PC-9 (cell line): ENCODE results near the gene ITPRIP.

Experiments
- EZH2 ChIP-seq: fragments of 200-600 bp; sonication (generic); IDR thresholded peaks from 2 replicates; pipeline ENCODE4 v1.8.0; 2017; ENCODE audit warnings: antibody characterized with exemption, low read depth
- TF ChIP-seq, protein P1 (sequence below): fragments of 200-600 bp; sonication (generic); conservative IDR thresholded peaks from 2 replicates; pipeline ENCODE4 v1.6.1; 2017; ENCODE audit warnings: mixed run types, antibody characterized with exemption, mild to moderate bottlenecking, moderate library complexity

GRCh38 chr10:104262055-104262454 is 76.2 kb downstream of the ITPRIP start:
- TF ChIP-seq, protein P1, sequence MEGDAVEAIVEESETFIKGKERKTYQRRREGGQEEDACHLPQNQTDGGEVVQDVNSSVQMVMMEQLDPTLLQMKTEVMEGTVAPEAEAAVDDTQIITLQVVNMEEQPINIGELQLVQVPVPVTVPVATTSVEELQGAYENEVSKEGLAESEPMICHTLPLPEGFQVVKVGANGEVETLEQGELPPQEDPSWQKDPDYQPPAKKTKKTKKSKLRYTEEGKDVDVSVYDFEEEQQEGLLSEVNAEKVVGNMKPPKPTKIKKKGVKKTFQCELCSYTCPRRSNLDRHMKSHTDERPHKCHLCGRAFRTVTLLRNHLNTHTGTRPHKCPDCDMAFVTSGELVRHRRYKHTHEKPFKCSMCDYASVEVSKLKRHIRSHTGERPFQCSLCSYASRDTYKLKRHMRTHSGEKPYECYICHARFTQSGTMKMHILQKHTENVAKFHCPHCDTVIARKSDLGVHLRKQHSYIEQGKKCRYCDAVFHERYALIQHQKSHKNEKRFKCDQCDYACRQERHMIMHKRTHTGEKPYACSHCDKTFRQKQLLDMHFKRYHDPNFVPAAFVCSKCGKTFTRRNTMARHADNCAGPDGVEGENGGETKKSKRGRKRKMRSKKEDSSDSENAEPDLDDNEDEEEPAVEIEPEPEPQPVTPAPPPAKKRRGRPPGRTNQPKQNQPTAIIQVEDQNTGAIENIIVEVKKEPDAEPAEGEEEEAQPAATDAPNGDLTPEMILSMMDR, result no peak
- TF ChIP-seq EZH2, result no peak
